Measurements from ENCODE around the gene FAM53B.
"Not testable (repeated sequence)": the region's sequence is repeated elsewhere in the genome, so short reads cannot be mapped to it uniquely, and the experiment has no call there.

Gene FAM53B, protein sequence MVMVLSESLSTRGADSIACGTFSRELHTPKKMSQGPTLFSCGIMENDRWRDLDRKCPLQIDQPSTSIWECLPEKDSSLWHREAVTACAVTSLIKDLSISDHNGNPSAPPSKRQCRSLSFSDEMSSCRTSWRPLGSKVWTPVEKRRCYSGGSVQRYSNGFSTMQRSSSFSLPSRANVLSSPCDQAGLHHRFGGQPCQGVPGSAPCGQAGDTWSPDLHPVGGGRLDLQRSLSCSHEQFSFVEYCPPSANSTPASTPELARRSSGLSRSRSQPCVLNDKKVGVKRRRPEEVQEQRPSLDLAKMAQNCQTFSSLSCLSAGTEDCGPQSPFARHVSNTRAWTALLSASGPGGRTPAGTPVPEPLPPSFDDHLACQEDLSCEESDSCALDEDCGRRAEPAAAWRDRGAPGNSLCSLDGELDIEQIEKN

GRCh38 chr10:124744102-124745050 lies at the start of gene FAM53B:
TSS of gene FAM53B (minus strand) at chr10:124744378. CDS start at chr10:124706713, 37,665 bp downstream.
- peak; percentile 82 for DNase-seq

DNA sequence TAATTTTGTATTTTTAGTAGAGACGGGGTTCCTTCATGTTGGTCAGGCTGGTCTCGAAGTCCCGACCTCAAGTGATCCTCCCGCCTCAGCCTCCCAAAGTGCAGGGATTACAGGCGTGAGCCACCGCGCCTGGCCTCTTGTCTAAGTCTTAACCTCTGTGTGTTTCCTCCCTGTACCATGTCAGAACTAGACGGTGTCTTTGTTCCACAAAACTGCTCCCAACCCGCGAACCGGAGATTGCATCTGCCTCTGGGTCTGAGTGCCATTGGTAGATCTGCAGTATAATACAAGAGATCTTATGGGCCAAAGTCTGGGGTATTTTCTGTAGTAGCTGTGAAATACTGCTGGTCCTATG lies 48.8 kb upstream of the FAM53B start:
- DNase-seq: no peak

- peak; percentile 87 for DNase-seq
Observed at GRCh38 chr10:124791547-124792348, 47.6 kb upstream of the FAM53B start, which contains the start of gene EEF1AKMT2. TSS of gene EEF1AKMT2 (minus strand) at chr10:124791887. CDS start at chr10:124791833, 54 bp downstream.

DNA sequence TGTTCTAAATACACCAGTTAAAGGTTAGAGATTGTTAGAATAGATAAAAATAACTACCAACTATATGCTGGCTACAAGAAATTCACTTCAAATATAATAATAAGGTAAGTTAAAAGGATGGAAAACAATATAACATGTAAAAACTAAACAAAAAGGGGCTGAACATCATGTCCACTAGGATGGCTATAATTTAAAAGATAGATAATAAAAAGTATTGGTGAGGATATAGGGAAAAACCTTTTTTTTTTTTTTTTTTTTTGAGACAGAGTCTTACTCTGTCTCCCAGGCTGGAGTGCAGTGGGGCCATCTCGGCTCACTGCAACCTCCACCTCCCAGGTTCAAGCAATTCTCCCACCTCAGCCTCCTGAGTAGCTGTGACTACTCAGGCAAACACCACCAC lies 38.7 kb upstream of the FAM53B start:
- not testable (repeated sequence) for DNase-seq

- no peak for DNase-seq
Observed at GRCh38 chr10:124768791-124769190, 24.6 kb upstream of the FAM53B start.

DNA sequence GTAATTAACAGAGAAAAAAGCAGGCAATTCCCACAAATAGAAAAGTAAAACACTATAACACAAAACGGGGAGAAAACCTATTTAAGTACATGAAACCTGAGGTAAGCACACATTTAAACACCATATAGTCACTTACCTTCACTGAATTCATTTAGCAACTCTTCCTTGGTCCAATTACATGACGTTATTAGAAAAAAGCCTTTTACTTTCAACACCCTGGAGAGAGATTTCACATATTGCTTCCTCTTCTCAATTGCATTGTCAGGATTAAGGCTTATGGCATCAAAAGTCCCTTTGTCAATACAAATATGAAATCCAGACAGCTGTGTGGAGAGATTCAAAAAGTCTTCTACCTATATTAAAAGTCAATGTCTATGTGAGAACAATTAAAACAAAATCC lies 21.1 kb upstream of the FAM53B start:
- DNase-seq: no peak

GRCh38 chr10:124763267-124763666 lies 19.1 kb upstream of the FAM53B start:
- DNase-seq: no peak

- DNase-seq: no peak
Observed at GRCh38 chr10:124762281-124762680, 18.1 kb upstream of the FAM53B start.

- no peak for DNase-seq
Observed at GRCh38 chr10:124756156-124756903, 12.2 kb upstream of the FAM53B start.

- DNase-seq: no peak
Observed at GRCh38 chr10:124755581-124755980, 11.4 kb upstream of the FAM53B start.

GRCh38 chr10:124754227-124754626 lies 10.0 kb upstream of the FAM53B start:
- DNase-seq: no peak

DNA sequence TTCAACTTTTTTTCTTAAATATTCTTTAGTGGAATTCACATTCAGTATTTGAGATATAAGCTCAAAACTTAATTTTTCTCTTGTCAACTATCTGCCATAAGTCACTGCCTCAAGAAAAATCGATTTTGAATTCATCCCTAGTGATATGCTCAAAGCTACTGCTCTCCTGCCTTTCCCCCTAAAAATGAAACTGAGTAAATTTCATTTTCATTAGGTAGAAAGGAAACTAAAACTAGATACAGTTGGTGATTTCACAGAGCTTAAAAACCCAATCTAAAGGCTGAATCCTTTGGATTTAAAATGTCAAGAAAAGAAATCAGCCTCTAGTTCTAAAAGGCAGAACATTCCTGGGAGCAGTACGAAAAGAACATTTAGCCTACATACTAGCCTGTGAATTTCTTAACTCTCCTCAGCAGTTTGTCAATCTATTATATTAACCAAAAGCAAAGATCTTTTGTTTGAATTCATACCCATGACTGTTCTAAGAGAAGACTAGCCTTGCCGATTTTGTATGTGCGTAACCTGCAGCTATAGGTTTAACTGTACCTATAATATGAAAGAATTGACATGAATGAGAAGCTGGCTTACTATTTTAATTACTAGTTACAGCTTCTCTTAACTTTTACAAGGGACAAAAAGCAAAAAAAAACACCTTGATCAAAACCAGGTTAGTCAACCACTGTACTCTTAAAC lies 4.9 kb upstream of the FAM53B start:
- DNase-seq: no peak

GRCh38 chr10:124748166-124748565 lies 4.0 kb upstream of the FAM53B start:
- no peak for DNase-seq

DNA sequence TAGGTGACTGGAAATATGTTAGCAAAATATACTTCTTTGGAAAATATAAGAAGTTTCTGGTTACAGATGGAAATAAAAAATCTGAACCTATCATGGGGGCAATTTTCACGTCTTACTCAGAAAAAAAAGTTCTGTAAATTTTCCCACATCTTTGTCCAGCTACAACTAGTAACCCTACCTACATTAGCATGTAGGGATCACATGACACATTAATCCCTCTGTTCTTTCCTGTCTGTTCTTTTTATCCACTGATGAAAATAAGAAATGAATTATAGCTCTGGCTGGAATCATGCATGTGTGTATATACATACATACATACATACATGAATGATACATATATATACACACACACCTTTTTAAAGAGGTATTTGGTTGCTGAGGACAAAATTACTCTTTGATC lies 3.6 kb upstream of the FAM53B start:
- no peak for DNase-seq

DNA sequence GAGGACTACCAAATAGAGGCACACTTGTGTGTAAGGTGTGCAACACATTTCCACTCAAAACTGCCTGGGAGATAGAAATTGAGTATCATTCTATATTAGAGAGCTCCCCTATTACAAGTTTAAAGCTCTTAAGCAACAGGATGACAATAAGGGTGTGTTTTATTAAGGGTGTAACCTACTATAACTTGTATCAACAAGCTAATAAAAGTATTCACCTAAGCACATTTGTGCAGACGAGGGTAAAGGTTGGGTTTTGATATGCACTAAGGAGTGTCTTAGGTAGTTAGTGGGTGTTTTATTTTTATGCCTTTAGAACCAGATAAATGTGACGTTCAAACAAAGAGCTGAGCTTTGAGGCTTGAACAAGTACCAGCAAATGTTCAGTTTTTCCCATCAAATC lies 2.8 kb upstream of the FAM53B start:
- DNase-seq: no peak

DNA sequence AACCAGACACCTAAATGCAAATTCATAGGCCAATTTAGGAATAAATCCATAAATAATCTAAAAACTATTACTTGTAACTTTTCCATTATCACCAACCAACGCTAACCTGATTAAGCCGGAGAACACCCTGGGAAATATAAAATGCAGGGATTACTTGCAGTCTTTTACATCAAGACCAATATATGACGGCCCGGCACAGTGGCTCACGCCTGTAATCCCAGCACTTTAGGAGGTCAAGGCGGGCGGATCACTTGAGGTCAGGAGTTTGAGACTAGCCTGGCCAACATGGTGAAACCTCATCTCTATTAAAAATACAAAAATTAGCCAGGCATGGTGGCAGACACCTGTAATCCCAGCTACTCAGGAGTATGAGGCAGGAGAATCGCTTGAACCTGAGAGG lies 2.3 kb upstream of the FAM53B start:
- not testable (repeated sequence) for DNase-seq

DNA sequence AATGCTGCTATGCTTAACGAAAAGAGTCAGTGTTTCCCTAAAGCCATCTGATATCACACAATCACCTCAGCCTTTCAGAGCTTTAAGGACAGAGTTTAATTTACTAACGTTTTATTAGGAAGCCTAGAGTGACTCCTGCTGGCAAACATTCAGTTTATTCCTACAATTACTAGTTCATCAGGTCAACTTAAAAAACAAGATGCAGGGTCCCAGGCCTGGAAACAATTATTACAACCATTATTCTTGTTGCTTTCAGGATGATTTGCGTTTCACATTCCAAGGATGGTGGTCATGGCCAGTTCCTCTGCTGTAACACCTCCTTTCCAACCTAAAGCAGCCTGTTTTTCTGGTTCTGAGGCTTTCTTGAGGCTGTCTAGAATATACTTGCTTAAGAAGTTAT lies 1.5 kb upstream of the FAM53B start:
- no peak for DNase-seq

DNA sequence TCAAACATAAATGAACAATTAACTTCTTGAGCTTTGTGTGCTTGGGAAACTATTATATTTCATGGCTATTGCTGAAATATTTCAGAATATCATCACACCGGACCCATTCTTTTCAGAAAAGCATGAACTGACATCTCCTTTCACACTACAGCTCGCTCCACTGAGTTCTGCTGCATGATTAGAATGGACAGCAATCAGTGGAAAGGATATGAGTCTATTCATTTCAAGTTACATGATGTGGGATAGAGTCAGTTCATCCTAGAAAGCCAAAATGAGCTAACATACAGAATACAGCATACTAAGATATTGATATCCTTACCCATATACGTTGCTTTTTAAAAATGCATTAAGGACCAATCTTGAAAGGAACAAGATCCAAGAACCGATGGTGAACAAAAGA lies 1.1 kb upstream of the FAM53B start:
- DNase-seq: no peak

GRCh38 chr10:124743191-124744101 lies 732 bp downstream of the FAM53B start:
- DNase-seq: no peak
